Measurements from ENCODE around the gene NAA35.

Gene NAA35

GRCh38 chr9:86069206-86069869 is 128.4 kb downstream of the NAA35 start:
- DNase-seq: no peak
